Activated CD4-positive, CD25-positive, alpha-beta regulatory T cell (primary cell): ENCODE results near the gene FXYD5.

ENCODE experiments used
- DNase-seq, 4 experiments: peaks; one replicate each; lab custom pipeline; 2025; lab: John Stamatoyannopoulos, UW

Gene FXYD5

GRCh38 chr19:35154525-35155406, at the start of gene FXYD5:
FXYD5 (plus strand) TSS chr19:35154735; CDS start chr19:35155551, 816 bp downstream.
- DNase-seq = peak; percentile 50 to 60 (median 56)

- no peak for DNase-seq
Observed at GRCh38 chr19:35105047-35105410, 49.5 kb upstream of the FXYD5 start.

GRCh38 chr19:35105411-35106290, 48.9 kb upstream of the FXYD5 start:
- DNase-seq = no peak

- DNase-seq = no peak
Observed at GRCh38 chr19:35106291-35106583, 48.3 kb upstream of the FXYD5 start.

GRCh38 chr19:35106898-35107541, 47.5 kb upstream of the FXYD5 start:
- no peak for DNase-seq

GRCh38 chr19:35107545-35107944, 47.0 kb upstream of the FXYD5 start:
- no peak for DNase-seq

GRCh38 chr19:35108730-35109129, 45.8 kb upstream of the FXYD5 start:
- DNase-seq = no peak

- DNase-seq = no peak
Observed at GRCh38 chr19:35109395-35110112, 45.0 kb upstream of the FXYD5 start.

GRCh38 chr19:35110974-35111373, 43.6 kb upstream of the FXYD5 start:
- DNase-seq = no peak

GRCh38 chr19:35112995-35113688, 41.4 kb upstream of the FXYD5 start:
- no peak for DNase-seq

- peak; percentile 27 to 54 (median 39) for DNase-seq
Observed at GRCh38 chr19:35114353-35115176, 40.0 kb upstream of the FXYD5 start.

GRCh38 chr19:35115177-35115951, 39.2 kb upstream of the FXYD5 start, which contains the start of gene FXYD3:
FXYD3 (plus strand) TSS chr19:35115823; CDS start chr19:35119377, 3,554 bp downstream.
- no peak for DNase-seq

GRCh38 chr19:35116072-35116801, 38.3 kb upstream of the FXYD5 start:
- no peak for DNase-seq

GRCh38 chr19:35117116-35117515, 37.4 kb upstream of the FXYD5 start:
- no peak for DNase-seq

GRCh38 chr19:35117799-35118198, 36.7 kb upstream of the FXYD5 start:
- no peak for DNase-seq

GRCh38 chr19:35118268-35119020, 36.1 kb upstream of the FXYD5 start:
- DNase-seq = no peak

GRCh38 chr19:35119091-35119490, 35.4 kb upstream of the FXYD5 start:
- no peak for DNase-seq

- DNase-seq = no peak
Observed at GRCh38 chr19:35119578-35120155, 34.9 kb upstream of the FXYD5 start.
